ENCODE data around the gene OR4S2.

Gene OR4S2, protein sequence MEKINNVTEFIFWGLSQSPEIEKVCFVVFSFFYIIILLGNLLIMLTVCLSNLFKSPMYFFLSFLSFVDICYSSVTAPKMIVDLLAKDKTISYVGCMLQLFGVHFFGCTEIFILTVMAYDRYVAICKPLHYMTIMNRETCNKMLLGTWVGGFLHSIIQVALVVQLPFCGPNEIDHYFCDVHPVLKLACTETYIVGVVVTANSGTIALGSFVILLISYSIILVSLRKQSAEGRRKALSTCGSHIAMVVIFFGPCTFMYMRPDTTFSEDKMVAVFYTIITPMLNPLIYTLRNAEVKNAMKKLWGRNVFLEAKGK

DNA sequence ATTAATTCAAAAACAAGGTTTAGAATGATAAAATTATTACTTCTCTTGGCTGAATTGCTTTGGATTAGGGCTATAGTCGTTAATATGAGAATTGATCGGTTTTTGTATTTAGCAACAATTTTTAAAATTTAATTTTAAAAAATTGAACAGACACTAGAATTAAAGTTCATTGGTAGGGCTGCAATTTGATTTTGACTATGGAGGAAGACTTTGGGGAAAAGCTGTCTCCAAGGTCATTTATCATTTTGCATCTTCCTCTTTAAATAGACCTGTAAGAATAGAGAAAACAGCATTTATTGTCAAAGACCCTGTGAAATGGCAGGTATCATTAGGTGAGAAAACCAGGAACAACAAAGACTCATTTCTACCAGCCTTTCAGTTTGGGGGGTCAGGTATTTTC is at the start of gene OR4S2:
OR4S2 (plus strand) TSS at position 301 of the 400 bp plus-strand sequence. CDS start 2,577 bp downstream, outside the sequence.
- DNase-seq, result no peak

DNA sequence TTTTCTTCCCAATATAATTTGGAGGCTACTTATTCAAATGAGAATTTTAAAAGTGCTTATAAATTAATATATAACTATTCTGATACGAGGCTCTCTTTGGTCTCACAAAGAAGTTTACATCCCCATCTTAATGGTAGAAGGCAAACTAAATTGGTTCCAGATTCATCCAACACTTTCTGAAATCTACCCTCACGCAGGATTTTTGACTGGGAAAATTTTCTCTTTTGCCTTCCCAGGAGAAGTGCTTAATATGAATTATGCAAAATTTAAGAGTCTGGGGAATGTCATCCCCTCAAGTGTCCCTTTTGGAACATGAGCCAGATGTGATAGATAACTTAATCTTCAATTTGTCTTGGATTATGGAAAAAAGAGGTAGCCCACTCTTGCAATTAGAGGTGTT is 40.6 kb upstream of the OR4S2 start, which contains the start of gene OR4C11:
OR4C11 (minus strand) TSS at position 101 of the 400 bp plus-strand sequence. CDS start 3,272 bp downstream, outside the sequence.
- no peak for DNase-seq

DNA sequence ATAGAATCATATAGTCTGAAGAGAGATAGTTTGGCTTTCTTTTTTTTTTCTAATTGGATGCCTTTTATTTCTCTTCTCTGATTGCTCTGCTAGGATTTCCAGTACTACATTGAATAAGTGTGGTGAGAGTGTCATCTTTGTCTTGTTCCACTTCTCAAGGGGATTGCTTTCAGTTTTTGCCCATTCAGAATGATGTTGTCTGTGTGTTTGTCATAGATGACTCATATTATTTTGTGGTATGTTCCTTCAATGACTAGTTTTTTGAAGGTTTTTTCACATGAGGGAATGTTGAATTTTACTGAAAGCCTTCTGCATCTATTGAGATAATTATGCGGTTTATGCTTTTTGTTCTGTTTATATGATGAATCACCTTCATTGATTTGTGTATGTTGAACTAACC is 23.6 kb upstream of the OR4S2 start:
- DNase-seq, result no peak

DNA sequence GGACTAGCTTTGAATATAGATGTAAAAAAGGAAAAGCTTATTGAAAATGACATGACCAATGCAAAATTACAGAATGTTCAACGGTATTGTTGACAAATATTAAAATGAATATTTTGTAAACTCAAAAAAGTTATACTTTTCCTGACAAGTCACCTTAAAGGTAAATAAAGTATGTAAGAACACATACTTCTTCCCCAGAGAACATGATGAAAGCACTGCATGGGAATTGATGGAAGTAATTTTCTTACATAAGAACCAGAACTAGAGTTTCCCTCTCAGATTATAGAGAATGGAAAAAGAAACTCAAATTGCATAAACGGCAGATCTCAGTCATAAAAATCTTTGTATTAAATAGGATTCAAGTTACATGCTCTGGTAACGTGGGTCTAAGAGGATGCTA is 13.3 kb upstream of the OR4S2 start, which contains the start of gene OR4P4:
OR4P4 (plus strand) TSS at position 301 of the 400 bp plus-strand sequence.
- DNase-seq, result no peak

DNA sequence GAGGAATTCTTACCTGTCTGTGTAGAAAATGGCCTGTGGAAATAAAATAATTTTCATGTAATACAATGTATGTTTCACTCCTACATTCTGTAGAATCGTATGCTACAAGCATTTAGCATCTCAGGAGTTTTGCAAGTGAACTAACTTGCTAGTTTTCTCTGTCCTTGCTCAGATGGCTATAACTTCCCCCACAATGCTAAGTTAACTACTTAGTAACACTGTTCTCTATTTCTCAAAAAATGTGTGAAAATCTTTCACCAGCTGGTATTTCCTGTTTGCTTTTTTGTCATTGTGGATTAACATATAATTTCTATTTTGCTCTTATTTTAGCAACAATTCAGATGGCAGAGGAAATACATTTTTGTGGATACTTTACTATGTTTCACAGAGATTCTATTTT is 4.4 kb downstream of the OR4S2 start:
- DNase-seq, result no peak

DNA sequence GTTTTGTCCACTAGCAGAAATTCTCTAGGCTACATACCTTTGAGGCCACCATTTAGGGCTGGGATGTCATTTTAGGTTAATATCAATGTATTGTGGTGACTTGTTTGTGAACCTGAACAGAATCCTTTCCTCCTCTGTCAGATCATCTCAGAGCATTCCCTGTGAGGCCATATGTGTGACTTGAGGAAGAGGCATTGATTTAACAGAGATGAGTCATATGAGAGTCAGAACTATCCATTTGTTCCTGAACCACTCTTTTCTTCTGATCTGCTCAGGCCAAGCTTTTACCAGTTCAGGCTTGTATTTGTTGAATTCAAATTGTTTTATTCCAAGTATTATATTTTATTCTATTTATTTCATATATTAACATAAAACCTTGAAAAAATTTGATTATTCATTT is 7.0 kb downstream of the OR4S2 start:
- DNase-seq, result no peak

DNA sequence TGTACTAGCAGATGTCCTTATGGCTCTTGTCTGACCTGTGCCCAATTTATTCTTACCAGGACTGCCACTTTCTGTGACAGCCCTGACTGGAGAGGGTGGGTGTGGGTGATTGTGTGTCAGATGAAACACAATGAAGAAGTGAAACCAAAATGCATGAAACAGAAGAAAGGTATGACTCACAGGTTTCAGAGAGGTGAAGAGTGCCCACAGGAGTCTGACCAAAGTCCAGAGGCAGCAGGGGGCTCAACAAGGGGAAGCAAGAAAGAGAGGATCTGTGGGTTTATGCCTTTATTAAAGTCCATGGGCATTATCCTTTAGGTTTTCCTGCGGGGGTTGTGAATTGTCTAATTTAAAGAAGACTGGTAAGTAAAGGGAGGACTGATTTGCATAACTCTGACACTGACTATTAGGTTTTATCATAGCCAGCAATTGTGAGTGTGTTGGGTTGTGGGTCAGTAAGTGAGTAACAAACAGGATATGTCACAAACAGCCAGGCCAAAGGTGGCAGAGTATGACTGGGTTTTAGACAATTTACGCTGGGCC is 10.0 kb downstream of the OR4S2 start:
- DNase-seq, result no peak

DNA sequence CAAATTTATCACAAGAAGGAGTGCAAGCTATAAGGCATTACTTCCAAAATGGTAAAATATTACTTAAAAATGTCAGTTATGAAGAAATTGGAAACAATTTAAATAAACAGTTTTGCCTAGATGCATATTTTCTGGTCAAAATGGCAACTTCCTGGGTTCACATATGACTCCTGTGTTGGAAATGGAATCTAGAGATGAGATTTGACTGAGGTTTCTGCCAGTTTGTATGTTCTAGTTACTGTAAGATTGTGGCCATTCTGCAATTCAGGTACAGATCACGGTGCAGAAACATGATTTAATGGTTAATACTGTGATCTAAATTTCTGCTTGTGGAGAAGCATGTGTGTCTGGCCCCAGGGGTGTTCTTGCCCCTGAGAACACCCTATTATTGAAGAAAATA is 10.5 kb downstream of the OR4S2 start:
- no peak for DNase-seq

DNA sequence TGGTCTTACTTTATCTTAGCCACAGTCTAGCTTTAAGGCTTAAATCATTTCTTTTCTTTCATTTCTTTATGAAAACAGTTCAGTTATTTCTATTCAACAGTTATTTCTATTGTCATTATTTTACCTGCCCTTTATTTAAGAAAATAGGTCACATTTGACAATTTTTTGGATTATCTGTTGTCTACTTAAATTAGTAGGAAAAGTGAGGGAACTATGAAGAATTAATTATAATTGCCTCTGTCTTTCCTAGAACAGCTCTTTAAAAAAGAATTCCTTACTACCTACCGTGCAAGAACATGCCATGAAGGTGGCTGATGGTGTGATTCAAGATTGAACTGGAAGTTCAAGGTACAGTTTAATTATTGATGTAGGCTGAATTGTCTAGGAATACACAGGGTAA is 13.8 kb downstream of the OR4S2 start, which contains the start of gene OR4C6:
OR4C6 (plus strand) TSS at position 301 of the 400 bp plus-strand sequence. CDS start 2,966 bp downstream, outside the sequence.
- DNase-seq, result no peak

DNA sequence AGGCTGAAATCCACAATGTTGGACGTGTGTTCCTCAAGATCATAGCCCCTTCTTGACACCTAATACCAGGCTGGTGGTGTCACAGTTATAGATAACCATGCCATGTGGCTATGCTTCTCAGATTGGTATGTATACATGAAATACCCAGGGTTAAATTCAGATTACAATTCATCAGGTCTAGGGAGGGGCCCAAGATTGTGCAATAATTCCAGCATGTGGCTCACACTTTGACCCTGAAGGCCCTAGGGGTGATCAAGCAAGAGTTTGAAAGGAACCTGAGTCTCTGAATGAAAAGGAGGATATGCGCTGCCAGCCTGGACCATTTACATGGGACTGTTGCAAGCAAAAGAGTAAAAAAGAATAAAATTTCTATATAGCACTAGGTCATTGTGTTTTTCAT is 21.2 kb downstream of the OR4S2 start:
- no peak for DNase-seq

DNA sequence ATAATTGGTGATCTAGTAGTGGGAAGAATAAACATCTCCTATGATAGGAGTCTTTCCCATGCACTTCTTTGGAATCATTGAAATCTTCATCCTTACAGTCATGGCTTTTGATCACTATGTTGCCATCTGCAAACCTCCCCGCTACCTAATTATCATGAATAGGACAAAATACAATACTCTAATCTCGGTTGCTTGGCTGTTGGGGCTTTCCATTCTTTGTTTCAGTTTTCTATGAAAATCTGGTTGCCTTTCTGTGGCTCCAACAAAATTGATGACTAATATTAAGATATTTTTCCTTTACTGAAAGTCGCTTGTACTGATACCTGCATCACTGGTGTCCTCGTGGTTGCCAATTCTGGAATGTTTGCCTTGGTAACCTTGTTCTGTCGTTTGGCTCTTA is 25.7 kb downstream of the OR4S2 start:
- no peak for DNase-seq

DNA sequence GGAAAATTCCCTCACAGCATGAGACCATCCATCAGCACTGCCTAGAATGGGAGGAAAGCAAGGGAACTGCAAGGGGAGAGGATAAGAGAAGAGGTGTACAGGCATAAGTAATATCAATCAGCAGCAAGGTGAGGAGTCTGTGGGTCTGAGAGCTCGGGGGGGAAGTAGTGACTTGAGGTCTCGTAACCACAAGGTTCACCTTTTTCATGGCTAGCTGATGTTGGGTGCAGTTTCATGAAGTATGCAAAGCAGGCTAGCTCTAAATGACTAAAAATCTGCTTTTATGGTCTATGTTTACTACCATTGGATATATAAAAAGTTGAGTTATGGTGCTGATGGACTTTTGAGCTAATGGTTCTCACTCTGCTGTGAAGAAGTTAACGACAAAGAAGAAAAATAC is 49.7 kb downstream of the OR4S2 start:
- DNase-seq, result no peak

DNA sequence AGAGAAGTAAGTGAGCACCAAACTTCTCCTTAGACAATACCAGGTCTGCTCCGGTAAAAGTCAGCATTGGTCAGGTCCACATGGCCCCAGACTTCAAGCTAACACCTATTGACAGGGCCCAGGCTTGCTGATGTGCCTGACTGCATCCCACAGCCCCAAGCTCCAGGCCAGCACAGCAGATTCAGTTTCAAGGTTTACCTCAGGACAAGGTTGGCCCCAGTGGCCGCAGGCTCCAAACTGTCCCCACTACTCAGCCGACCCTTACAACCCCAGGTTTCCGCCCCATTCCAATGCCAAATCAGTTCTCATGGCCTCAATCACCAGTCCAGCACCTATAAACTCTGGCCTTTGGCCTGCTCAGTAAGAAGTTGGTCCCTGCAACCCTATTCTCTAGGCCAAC is 53.3 kb downstream of the OR4S2 start:
- DNase-seq, result no peak

Measured in NCI-H1436 (cell line).